ENCODE measurements around the gene MRNIP. TPM values are rescaled to one million over a fixed set of nuclear protein-coding genes. Genes with fewer than 3 reads are reported as not detected.

The MRNIP gene
- total and polyA plus RNA-seq, 2 of the 4 experiments (the other 2 are of a cell fraction) = 6.6 to 24.7 TPM

DNA sequence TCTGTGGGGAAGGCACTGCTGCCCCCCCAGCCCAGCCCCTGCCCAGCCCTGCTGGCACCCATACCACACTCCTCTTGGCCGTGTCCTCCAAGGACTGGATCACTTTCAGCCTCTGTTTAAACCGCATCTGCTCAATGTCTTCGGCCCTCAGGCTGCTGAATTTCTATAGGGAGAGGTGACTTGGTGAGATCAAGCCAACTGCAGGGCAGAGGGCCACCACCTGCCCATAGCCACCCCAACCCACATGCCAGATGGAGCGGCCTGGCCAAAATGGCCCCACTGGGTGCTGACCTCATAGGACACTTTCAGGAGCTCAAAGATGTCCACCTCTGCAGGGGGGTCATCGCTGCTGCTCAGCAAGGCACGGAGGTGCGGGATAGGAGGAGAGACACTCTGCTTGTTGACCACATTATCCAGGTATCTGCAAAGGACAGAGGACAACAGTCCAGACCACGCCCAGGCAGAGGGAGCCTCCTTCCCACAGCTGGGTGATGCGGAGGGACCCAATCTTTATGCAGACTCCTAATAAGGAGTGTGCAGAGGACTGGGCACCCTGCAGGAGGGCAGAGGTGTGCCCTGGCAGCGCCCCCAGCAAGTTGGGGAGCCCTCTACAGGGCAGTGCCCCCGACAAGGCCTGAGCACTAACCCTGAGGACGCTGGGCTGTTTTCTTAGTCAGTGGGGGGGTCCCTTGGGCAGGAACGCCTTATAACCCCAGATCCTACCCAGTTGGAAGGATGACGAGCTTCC, 14.4 kb upstream of the MRNIP start:
- no peak for TF ChIP-seq RAD21 (IDR thresholded peaks at IDR 0.05; ENCODE audit: low read length)
- no peak for TF ChIP-seq SMC3 (IDR thresholded peaks at IDR 0.05; ENCODE audit: low read depth, low read length)
- no peak for TF ChIP-seq USF2 (IDR thresholded peaks at IDR 0.05; ENCODE audit: low read depth, low read length)
- no peak for TF ChIP-seq CEBPB (IDR thresholded peaks at IDR 0.05; ENCODE audit: low read depth, low read length)
- TF ChIP-seq, protein P1, sequence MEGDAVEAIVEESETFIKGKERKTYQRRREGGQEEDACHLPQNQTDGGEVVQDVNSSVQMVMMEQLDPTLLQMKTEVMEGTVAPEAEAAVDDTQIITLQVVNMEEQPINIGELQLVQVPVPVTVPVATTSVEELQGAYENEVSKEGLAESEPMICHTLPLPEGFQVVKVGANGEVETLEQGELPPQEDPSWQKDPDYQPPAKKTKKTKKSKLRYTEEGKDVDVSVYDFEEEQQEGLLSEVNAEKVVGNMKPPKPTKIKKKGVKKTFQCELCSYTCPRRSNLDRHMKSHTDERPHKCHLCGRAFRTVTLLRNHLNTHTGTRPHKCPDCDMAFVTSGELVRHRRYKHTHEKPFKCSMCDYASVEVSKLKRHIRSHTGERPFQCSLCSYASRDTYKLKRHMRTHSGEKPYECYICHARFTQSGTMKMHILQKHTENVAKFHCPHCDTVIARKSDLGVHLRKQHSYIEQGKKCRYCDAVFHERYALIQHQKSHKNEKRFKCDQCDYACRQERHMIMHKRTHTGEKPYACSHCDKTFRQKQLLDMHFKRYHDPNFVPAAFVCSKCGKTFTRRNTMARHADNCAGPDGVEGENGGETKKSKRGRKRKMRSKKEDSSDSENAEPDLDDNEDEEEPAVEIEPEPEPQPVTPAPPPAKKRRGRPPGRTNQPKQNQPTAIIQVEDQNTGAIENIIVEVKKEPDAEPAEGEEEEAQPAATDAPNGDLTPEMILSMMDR (conservative IDR thresholded peaks at IDR 0.05; ENCODE audit: low read depth, low read length) = no peak
- TF ChIP-seq RCOR1 (IDR thresholded peaks at IDR 0.05; ENCODE audit: insufficient replicate concordance, low read length) = no peak
- TF ChIP-seq NFE2L2 (IDR thresholded peaks at IDR 0.05; ENCODE audit: low read depth, low read length) = no peak
- no peak for TF ChIP-seq CHD1 (IDR thresholded peaks at IDR 0.05; ENCODE audit: low read depth, low read length)
- no peak for TF ChIP-seq ELK1 (IDR thresholded peaks at IDR 0.05; ENCODE audit: borderline replicate concordance, low read depth, low read length)
- TF ChIP-seq FOS (IDR thresholded peaks at IDR 0.05; ENCODE audit: low read depth, low read length) = no peak
- no peak for TF ChIP-seq MXI1 (IDR thresholded peaks at IDR 0.05; ENCODE audit: borderline replicate concordance, low read depth, low read length)
- TF ChIP-seq MAFK (IDR thresholded peaks at IDR 0.05; ENCODE audit: low read depth, low read length) = no peak
- TF ChIP-seq RFX5 (IDR thresholded peaks at IDR 0.05; ENCODE audit: low read depth, low read length) = no peak
- no peak for TF ChIP-seq MAZ (IDR thresholded peaks at IDR 0.05; ENCODE audit: borderline replicate concordance, low read depth, low read length)
- TF ChIP-seq POLR2A (IDR thresholded peaks at IDR 0.05; ENCODE audit: low read depth, low read length) = no peak
- Histone ChIP-seq H3K9ac (ENCODE audit: low read depth, low read length) (no peak overlapping the region), H3K14ac (replicated peaks; ENCODE audit: low read depth, low read length) (no peak overlapping the region), H2BK20ac (ENCODE audit: low read depth, low read length) (no peak overlapping the region), H2AFZ (replicated peaks; ENCODE audit: low read length, poor library complexity) (no peak overlapping the region), H2AK9ac (replicated peaks; ENCODE audit: low read depth, low read length, poor library complexity) (peak overlapping the region; percentile 31), H3K56ac (ENCODE audit: extremely low read depth, insufficient read depth, low read length) (no peak overlapping the region), H2BK120ac (ENCODE audit: low read depth, low read length) (no peak overlapping the region), H3K4me1 (ENCODE audit: control insufficient read depth, insufficient read depth, low read length) (no peaks in the 10 kb centered on the region), H3K9me3 (ENCODE audit: control insufficient read depth, insufficient read depth, low read length) (no peaks in the 10 kb centered on the region), H4K20me1 (ENCODE audit: insufficient read depth, low read length) (no peaks in the 10 kb centered on the region), H3K4me2 (ENCODE audit: low read depth, low read length) (no peak overlapping the region), H2BK15ac (ENCODE audit: low read depth, low read length) (no peak overlapping the region), H3K18ac (ENCODE audit: low read depth, low read length) (no peak overlapping the region), H4K5ac (ENCODE audit: low read depth, low read length) (no peak overlapping the region), H3K27ac (ENCODE audit: insufficient read depth, low read length) (no peak overlapping the region), H3K36me3 (ENCODE audit: control insufficient read depth, insufficient read depth, low read length) (peaks cover 67% of the 10 kb centered on the region), H3K9me1 (ENCODE audit: insufficient read depth, low read length) (no peaks in the 10 kb centered on the region), H3K79me1 (ENCODE audit: low read depth in 1 of 2, low read length in 2 of 2) (no peaks in the 10 kb centered on the region; a peak in 1 of 4 replicates), H2AK5ac (ENCODE audit: low read depth, low read length) (no peak overlapping the region), H4K91ac (ENCODE audit: insufficient read depth, low read depth, low read length) (no peak overlapping the region), H3K4ac (ENCODE audit: low read depth, low read length) (no peak overlapping the region), H2BK5ac (ENCODE audit: low read depth, low read length, poor library complexity, severe bottlenecking) (no peak overlapping the region), H4K8ac (ENCODE audit: low read depth in 2 of 2, low read length in 2 of 2) (no peak overlapping the region), H3K27me3 (ENCODE audit: control insufficient read depth, insufficient read depth, low read length) (no peaks in the 10 kb centered on the region), H3K23ac (ENCODE audit: low read depth, low read length) (no peak overlapping the region), H3K4me3 (ENCODE audit: insufficient read depth, low read depth, low read length) (no peak overlapping the region)
- no TSS peak for BruUV-seq (replicated peaks)
- WGBS, 2 experiments (ENCODE audit: extremely low coverage in 2 of 2, insufficient read length in 1 of 2) = 89% methylated on average over 3 of the region's 14 CpGs; no CpG with 5 or more reads in 1 of the 2 experiments
- CTCF ChIA-PET = no interaction called here
- POLR2A ChIA-PET (ENCODE audit: unreplicated experiment) = no interaction called here
- ATAC-seq (ENCODE audit: low read depth) (no peak), DNase-seq (no peak)
- dilution Hi-C loops (cut with HindIII; ENCODE audit: low sequenced_read_pairs, unreplicated experiment) = no loop called here
- intact Hi-C loops (cut with micrococcal nuclease) = no loop called here
- in situ Hi-C loops (cut with MboI; ENCODE audit: low sequenced_read_pairs) = no loop called here

Measured in IMR-90 (cell line).